Stimulated activated CD8-positive, alpha-beta memory T cell treated with anti-CD3 and anti-CD28 coated beads, Interleukin-2, amount 100 ng/mL, for 1 hour (primary cell): ENCODE data around the gene CENPE.
"Not testable (repeated sequence)": the region's sequence is repeated elsewhere in the genome, so short reads cannot be mapped to it uniquely, and the experiment has no call there.

Source experiments
- DNase-seq, 2 donors: peaks; one replicate each; pipeline ENCODE4 v3.0.0-alpha.2; 2020; ENCODE audit warnings: low read depth in 2 of 2

Gene CENPE

GRCh38 chr4:103198111-103198765 lies at the start of gene CENPE:
TSS of gene CENPE (minus strand) at chr4:103198343. CDS start at chr4:103198319, 24 bp downstream.
- peak; percentile 69 for DNase-seq

GRCh38 chr4:103244251-103244650 lies 46.1 kb upstream of the CENPE start:
- DNase-seq, result no peak

GRCh38 chr4:103230938-103231337 lies 32.8 kb upstream of the CENPE start:
- DNase-seq, result not testable (repeated sequence)

GRCh38 chr4:103223556-103223955 lies 25.4 kb upstream of the CENPE start:
- DNase-seq, result not testable (repeated sequence)

GRCh38 chr4:103207673-103208072 lies 9.5 kb upstream of the CENPE start:
- DNase-seq, result no peak

GRCh38 chr4:103204111-103204510 lies 6.0 kb upstream of the CENPE start:
- DNase-seq, result no peak

GRCh38 chr4:103201724-103202123 lies 3.6 kb upstream of the CENPE start:
- no peak for DNase-seq

GRCh38 chr4:103201253-103201652 lies 3.1 kb upstream of the CENPE start:
- DNase-seq, result no peak

- no peak for DNase-seq
Observed at GRCh38 chr4:103199009-103199408, 866 bp upstream of the CENPE start.

- no peak for DNase-seq
Observed at GRCh38 chr4:103197765-103198110, 405 bp downstream of the CENPE start.

GRCh38 chr4:103193457-103193856 lies 4.7 kb downstream of the CENPE start:
- no peak for DNase-seq

- no peak for DNase-seq
Observed at GRCh38 chr4:103171006-103171405, 27.1 kb downstream of the CENPE start.

- DNase-seq, result not testable (repeated sequence)
Observed at GRCh38 chr4:103169750-103170149, 28.4 kb downstream of the CENPE start.

GRCh38 chr4:103168993-103169392 lies 29.1 kb downstream of the CENPE start:
- DNase-seq, result no peak

GRCh38 chr4:103162176-103162575 lies 36.0 kb downstream of the CENPE start:
- DNase-seq, result no peak

- DNase-seq, result no peak
Observed at GRCh38 chr4:103158760-103159159, 39.4 kb downstream of the CENPE start.

- no peak for DNase-seq
Observed at GRCh38 chr4:103156106-103156505, 42.0 kb downstream of the CENPE start.

GRCh38 chr4:103152381-103152780 lies 45.8 kb downstream of the CENPE start:
- no peak for DNase-seq

- no peak for DNase-seq
Observed at GRCh38 chr4:103150677-103151076, 47.5 kb downstream of the CENPE start.

- no peak for DNase-seq
Observed at GRCh38 chr4:103144926-103145325, 53.2 kb downstream of the CENPE start.

GRCh38 chr4:103137446-103137827 lies 60.7 kb downstream of the CENPE start:
- DNase-seq, result no peak

- DNase-seq, result no peak
Observed at GRCh38 chr4:103136671-103137445, 61.3 kb downstream of the CENPE start.

- DNase-seq, result no peak
Observed at GRCh38 chr4:103129174-103129573, 69.0 kb downstream of the CENPE start.
